ENCODE results near the gene PHLDA3.

PHLDA3 gene

DNA sequence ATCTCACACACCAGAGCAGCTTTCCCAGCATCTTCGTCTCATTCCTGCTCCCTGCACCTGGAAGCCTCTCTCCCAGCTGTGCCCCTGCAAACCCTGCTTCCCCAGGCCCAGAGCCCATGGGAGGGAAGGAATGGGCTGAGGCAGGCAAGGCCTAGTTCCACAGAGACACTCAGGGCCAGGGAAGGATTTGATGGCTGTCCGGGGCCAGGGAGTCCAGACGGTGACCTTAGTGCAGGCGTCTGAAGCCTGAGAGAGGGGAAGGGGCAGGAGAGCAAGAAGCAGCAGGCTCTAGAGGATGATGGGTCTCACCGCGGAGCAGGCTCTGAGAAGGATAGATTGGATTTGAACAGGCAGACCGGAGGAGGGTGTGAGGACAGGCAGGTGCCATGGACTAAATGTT is 25.2 kb downstream of the PHLDA3 start:
- Histone ChIP-seq H3K9ac (ENCODE audit: low read length in 5 of 5) (no peak overlapping the region), H3K36me3 (ENCODE audit: control insufficient read depth in 5 of 5, insufficient read depth in 5 of 5, low read length in 5 of 5) (no peaks in the 10 kb centered on the region), H3K4me3 (ENCODE audit: low read depth in 1 of 5, low read length in 5 of 5) (no peak overlapping the region), H3K27me3 (ENCODE audit: control insufficient read depth in 5 of 5, insufficient read depth in 4 of 5, low read length in 5 of 5) (no peaks in the 10 kb centered on the region), H3K27ac (ENCODE audit: low read depth, low read length) (no peak overlapping the region), H3K9me3 (ENCODE audit: control insufficient read depth in 5 of 5, low read length in 5 of 5) (no peaks in the 10 kb centered on the region), H3K4me1 (ENCODE audit: control insufficient read depth in 5 of 5, insufficient read depth in 5 of 5, low read length in 5 of 5) (peaks cover 5 to 12% (median 11%) of the 10 kb centered on the region in 5 donors)

DNA sequence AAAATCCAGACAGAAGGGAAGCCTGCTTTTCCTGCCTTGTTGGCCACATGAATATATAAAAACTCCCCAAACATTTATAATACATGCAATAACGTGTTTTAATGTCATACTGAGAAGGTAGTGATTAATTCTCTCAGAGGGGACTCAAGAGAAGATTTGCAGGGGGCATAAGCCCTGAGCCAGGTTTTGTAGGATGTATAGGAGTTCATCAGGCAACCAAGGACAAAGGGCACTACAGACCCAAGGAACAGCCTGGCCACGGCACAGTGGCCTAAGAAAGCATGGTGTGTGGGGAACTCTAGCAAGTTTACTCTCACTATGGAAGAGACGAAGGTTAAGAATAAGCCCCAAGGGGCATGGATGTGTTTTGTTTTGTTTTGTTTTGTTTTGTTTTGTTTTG is 32.0 kb downstream of the PHLDA3 start:
- peaks cover 0 to 9% (median 5%) of the 10 kb centered on the region in 5 donors for H3K4me1 ChIP-seq (ENCODE audit: control insufficient read depth in 5 of 5, insufficient read depth in 5 of 5, low read length in 5 of 5)
- no peaks in the 10 kb centered on the region for H3K9me3 ChIP-seq (ENCODE audit: control insufficient read depth in 5 of 5, low read length in 5 of 5)
- H3K27ac ChIP-seq (ENCODE audit: low read depth, low read length) = no peak overlapping the region

DNA sequence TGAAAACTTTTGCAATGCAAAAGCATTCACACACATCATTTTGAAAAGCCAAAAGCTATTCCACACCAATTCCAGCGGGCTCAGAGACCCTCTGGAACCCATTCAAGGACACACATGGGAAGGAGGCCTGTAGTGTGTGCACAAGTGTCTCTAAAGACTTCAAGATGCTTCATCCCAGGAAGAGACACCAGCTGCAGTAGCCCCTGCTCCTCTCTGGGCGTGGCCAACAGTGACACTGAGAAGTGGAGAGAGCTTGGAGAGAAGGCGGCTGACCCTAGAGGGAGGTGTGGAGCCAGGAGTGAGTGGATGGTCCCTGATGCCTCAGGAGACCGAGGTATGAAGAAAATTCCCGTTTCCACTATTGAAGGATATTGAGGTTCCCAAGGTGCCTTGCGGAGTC is 32.6 kb downstream of the PHLDA3 start:
- H3K4me1 ChIP-seq (ENCODE audit: control insufficient read depth in 5 of 5, insufficient read depth in 5 of 5, low read length in 5 of 5) = peaks cover 0 to 9% (median 5%) of the 10 kb centered on the region in 5 donors

More for the DNA sequence above, 32.0 kb downstream of the PHLDA3 start:
- Histone ChIP-seq H3K36me3 (ENCODE audit: control insufficient read depth in 5 of 5, insufficient read depth in 5 of 5, low read length in 5 of 5) (no peaks in the 10 kb centered on the region), H3K9ac (ENCODE audit: low read length in 5 of 5) (no peak overlapping the region), H3K27me3 (ENCODE audit: control insufficient read depth in 5 of 5, insufficient read depth in 4 of 5, low read length in 5 of 5) (peaks cover 0 to 2% (median 0%) of the 10 kb centered on the region in 5 donors), H3K4me3 (ENCODE audit: low read depth in 1 of 5, low read length in 5 of 5) (no peak overlapping the region)

GRCh38 chr1:201434266-201434665 is 34.7 kb downstream of the PHLDA3 start:
- no peak overlapping the region for H3K4me3 ChIP-seq (ENCODE audit: low read depth in 1 of 5, low read length in 5 of 5)
- H3K36me3 ChIP-seq (ENCODE audit: control insufficient read depth in 5 of 5, insufficient read depth in 5 of 5, low read length in 5 of 5) = no peaks in the 10 kb centered on the region
- no peak overlapping the region for H3K27ac ChIP-seq (ENCODE audit: low read depth, low read length)
- no peaks in the 10 kb centered on the region for H3K9me3 ChIP-seq (ENCODE audit: control insufficient read depth in 5 of 5, low read length in 5 of 5)
- H3K9ac ChIP-seq (ENCODE audit: low read length in 5 of 5) = no peak overlapping the region
- peaks cover 0 to 14% (median 0%) of the 10 kb centered on the region in 5 donors for H3K27me3 ChIP-seq (ENCODE audit: control insufficient read depth in 5 of 5, insufficient read depth in 4 of 5, low read length in 5 of 5)
- peaks cover 0 to 9% (median 5%) of the 10 kb centered on the region in 5 donors for H3K4me1 ChIP-seq (ENCODE audit: control insufficient read depth in 5 of 5, insufficient read depth in 5 of 5, low read length in 5 of 5)

More for the DNA sequence above, 32.6 kb downstream of the PHLDA3 start:
- H3K27me3 ChIP-seq (ENCODE audit: control insufficient read depth in 5 of 5, insufficient read depth in 4 of 5, low read length in 5 of 5) = peaks cover 0 to 3% (median 0%) of the 10 kb centered on the region in 5 donors
- H3K4me3 ChIP-seq (ENCODE audit: low read depth in 1 of 5, low read length in 5 of 5) = no peak overlapping the region
- no peak overlapping the region for H3K9ac ChIP-seq (ENCODE audit: low read length in 5 of 5)
- H3K27ac ChIP-seq (ENCODE audit: low read depth, low read length) = no peak overlapping the region
- no peaks in the 10 kb centered on the region for H3K9me3 ChIP-seq (ENCODE audit: control insufficient read depth in 5 of 5, low read length in 5 of 5)
- H3K36me3 ChIP-seq (ENCODE audit: control insufficient read depth in 5 of 5, insufficient read depth in 5 of 5, low read length in 5 of 5) = no peaks in the 10 kb centered on the region

DNA sequence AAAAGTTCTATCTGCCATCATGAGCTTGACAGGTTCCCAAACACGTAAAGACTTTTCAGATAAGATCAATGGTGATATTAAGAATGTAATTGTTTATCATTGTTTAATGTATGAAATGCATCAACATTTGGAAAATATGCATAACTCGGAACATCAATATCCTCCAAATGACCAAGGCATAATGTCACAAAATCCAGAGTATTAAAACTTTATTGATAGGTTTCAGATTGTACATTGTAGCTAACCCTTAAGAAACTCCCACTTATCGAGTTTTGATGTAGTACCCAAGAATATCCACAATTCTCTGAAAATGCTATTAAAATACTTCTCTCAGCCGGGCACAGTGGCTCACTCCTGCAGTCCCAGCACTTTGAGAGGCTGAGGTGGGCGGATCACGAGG is 35.4 kb downstream of the PHLDA3 start:
- no peak overlapping the region for H3K27ac ChIP-seq (ENCODE audit: low read depth, low read length)
- no peaks in the 10 kb centered on the region for H3K36me3 ChIP-seq (ENCODE audit: control insufficient read depth in 5 of 5, insufficient read depth in 5 of 5, low read length in 5 of 5)
- H3K27me3 ChIP-seq (ENCODE audit: control insufficient read depth in 5 of 5, insufficient read depth in 4 of 5, low read length in 5 of 5) = peaks cover 0 to 14% (median 0%) of the 10 kb centered on the region in 5 donors
- peaks cover 0 to 9% (median 5%) of the 10 kb centered on the region in 5 donors for H3K4me1 ChIP-seq (ENCODE audit: control insufficient read depth in 5 of 5, insufficient read depth in 5 of 5, low read length in 5 of 5)
- no peaks in the 10 kb centered on the region for H3K9me3 ChIP-seq (ENCODE audit: control insufficient read depth in 5 of 5, low read length in 5 of 5)
- H3K9ac ChIP-seq (ENCODE audit: low read length in 5 of 5) = no peak overlapping the region
- no peak overlapping the region for H3K4me3 ChIP-seq (ENCODE audit: low read depth in 1 of 5, low read length in 5 of 5)

DNA sequence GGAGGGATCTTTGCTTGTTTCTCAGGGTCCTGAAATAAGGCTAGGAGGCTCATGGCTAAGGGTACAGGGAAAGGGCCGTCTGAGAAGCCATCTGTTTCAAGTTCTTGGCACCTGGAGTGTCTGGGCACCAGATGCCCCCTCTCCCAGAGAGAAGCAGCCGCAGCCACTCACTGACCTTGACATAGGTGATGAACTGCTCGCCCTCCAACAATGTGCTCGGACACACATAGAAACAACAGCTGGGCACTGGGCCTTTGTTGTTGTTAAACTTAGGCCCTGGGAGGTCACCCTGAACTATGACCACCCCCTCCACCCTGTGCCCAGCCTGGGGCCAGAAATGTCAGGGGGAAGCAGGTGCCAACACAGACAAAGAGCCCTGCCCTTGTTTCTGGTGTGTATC is 38.2 kb downstream of the PHLDA3 start:
- no peak overlapping the region for H3K9ac ChIP-seq (ENCODE audit: low read length in 5 of 5)
- no peaks in the 10 kb centered on the region for H3K36me3 ChIP-seq (ENCODE audit: control insufficient read depth in 5 of 5, insufficient read depth in 5 of 5, low read length in 5 of 5)
- peaks cover 0 to 12% (median 0%) of the 10 kb centered on the region in 5 donors for H3K27me3 ChIP-seq (ENCODE audit: control insufficient read depth in 5 of 5, insufficient read depth in 4 of 5, low read length in 5 of 5)
- no peak overlapping the region for H3K4me3 ChIP-seq (ENCODE audit: low read depth in 1 of 5, low read length in 5 of 5)
- H3K4me1 ChIP-seq (ENCODE audit: control insufficient read depth in 5 of 5, insufficient read depth in 5 of 5, low read length in 5 of 5) = peaks cover 0 to 3% (median 3%) of the 10 kb centered on the region in 5 donors
- H3K9me3 ChIP-seq (ENCODE audit: control insufficient read depth in 5 of 5, low read length in 5 of 5) = no peaks in the 10 kb centered on the region
- no peak overlapping the region for H3K27ac ChIP-seq (ENCODE audit: low read depth, low read length)

- H3K27ac ChIP-seq (ENCODE audit: low read depth, low read length) = no peak overlapping the region
These were observed 39.1 kb downstream of the PHLDA3 start for GRCh38 chr1:201429736-201430501.

DNA sequence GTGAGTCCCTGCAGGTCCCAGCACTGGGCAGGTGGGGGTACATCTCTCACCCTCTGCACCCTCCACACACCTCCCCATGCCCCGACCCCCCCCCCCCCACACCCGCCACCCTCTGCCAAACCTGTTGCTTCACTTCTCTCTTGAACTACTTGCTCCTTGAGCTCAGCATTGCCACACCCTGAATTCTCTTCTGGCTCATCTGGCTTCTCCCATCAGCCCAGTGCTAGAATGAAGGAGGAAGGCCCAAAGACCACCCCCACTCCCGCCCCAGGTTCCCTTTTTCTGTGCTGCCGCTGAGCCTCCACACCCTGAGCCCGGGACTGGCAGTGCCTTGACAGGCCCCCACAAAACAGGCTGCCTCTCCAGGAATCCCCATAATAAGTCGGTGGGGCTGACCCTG is 41.0 kb downstream of the PHLDA3 start:
- no peak overlapping the region for H3K9ac ChIP-seq (ENCODE audit: low read length in 5 of 5)
- H3K4me3 ChIP-seq (ENCODE audit: low read depth in 1 of 5, low read length in 5 of 5) = no peak overlapping the region
- peaks cover 0 to 12% (median 0%) of the 10 kb centered on the region in 5 donors for H3K27me3 ChIP-seq (ENCODE audit: control insufficient read depth in 5 of 5, insufficient read depth in 4 of 5, low read length in 5 of 5)
- H3K36me3 ChIP-seq (ENCODE audit: control insufficient read depth in 5 of 5, insufficient read depth in 5 of 5, low read length in 5 of 5) = no peaks in the 10 kb centered on the region
- no peaks in the 10 kb centered on the region for H3K4me1 ChIP-seq (ENCODE audit: control insufficient read depth in 5 of 5, insufficient read depth in 5 of 5, low read length in 5 of 5)
- H3K27ac ChIP-seq (ENCODE audit: low read depth, low read length) = no peak overlapping the region
- H3K9me3 ChIP-seq (ENCODE audit: control insufficient read depth in 5 of 5, low read length in 5 of 5) = peaks cover 0 to 8% (median 0%) of the 10 kb centered on the region in 5 donors

More at GRCh38 chr1:201429736-201430501, 39.1 kb downstream of the PHLDA3 start:
- H3K27me3 ChIP-seq (ENCODE audit: control insufficient read depth in 5 of 5, insufficient read depth in 4 of 5, low read length in 5 of 5) = peaks cover 0 to 12% (median 0%) of the 10 kb centered on the region in 5 donors
- no peak overlapping the region for H3K9ac ChIP-seq (ENCODE audit: low read length in 5 of 5)
- no peaks in the 10 kb centered on the region for H3K4me1 ChIP-seq (ENCODE audit: control insufficient read depth in 5 of 5, insufficient read depth in 5 of 5, low read length in 5 of 5)
- H3K4me3 ChIP-seq (ENCODE audit: low read depth in 1 of 5, low read length in 5 of 5) = no peak overlapping the region
- H3K9me3 ChIP-seq (ENCODE audit: control insufficient read depth in 5 of 5, low read length in 5 of 5) = no peaks in the 10 kb centered on the region
- H3K36me3 ChIP-seq (ENCODE audit: control insufficient read depth in 5 of 5, insufficient read depth in 5 of 5, low read length in 5 of 5) = no peaks in the 10 kb centered on the region

GRCh38 chr1:201426479-201427310 is 42.3 kb downstream of the PHLDA3 start:
- Histone ChIP-seq H3K4me1 (ENCODE audit: control insufficient read depth in 5 of 5, insufficient read depth in 5 of 5, low read length in 5 of 5) (no peaks in the 10 kb centered on the region), H3K27me3 (ENCODE audit: control insufficient read depth in 5 of 5, insufficient read depth in 4 of 5, low read length in 5 of 5) (peaks cover 0 to 15% (median 0%) of the 10 kb centered on the region in 5 donors), H3K27ac (ENCODE audit: low read depth, low read length) (no peak overlapping the region), H3K9me3 (ENCODE audit: control insufficient read depth in 5 of 5, low read length in 5 of 5) (peaks cover 0 to 8% (median 0%) of the 10 kb centered on the region in 5 donors), H3K36me3 (ENCODE audit: control insufficient read depth in 5 of 5, insufficient read depth in 5 of 5, low read length in 5 of 5) (no peaks in the 10 kb centered on the region), H3K9ac (ENCODE audit: low read length in 5 of 5) (no peak overlapping the region), H3K4me3 (ENCODE audit: low read depth in 1 of 5, low read length in 5 of 5) (no peak overlapping the region)

GRCh38 chr1:201424146-201424545 is 44.8 kb downstream of the PHLDA3 start:
- H3K9ac ChIP-seq (ENCODE audit: low read length in 5 of 5) = no peak overlapping the region
- H3K4me1 ChIP-seq (ENCODE audit: control insufficient read depth in 5 of 5, insufficient read depth in 5 of 5, low read length in 5 of 5) = no peaks in the 10 kb centered on the region
- H3K9me3 ChIP-seq (ENCODE audit: control insufficient read depth in 5 of 5, low read length in 5 of 5) = peaks cover 0 to 8% (median 0%) of the 10 kb centered on the region in 5 donors
- no peak overlapping the region for H3K4me3 ChIP-seq (ENCODE audit: low read depth in 1 of 5, low read length in 5 of 5)
- H3K36me3 ChIP-seq (ENCODE audit: control insufficient read depth in 5 of 5, insufficient read depth in 5 of 5, low read length in 5 of 5) = no peaks in the 10 kb centered on the region
- no peak overlapping the region for H3K27ac ChIP-seq (ENCODE audit: low read depth, low read length)
- H3K27me3 ChIP-seq (ENCODE audit: control insufficient read depth in 5 of 5, insufficient read depth in 4 of 5, low read length in 5 of 5) = peaks cover 0 to 3% (median 0%) of the 10 kb centered on the region in 5 donors
